ENCODE measurements around the gene IPO5. TPM values are rescaled to one million over a fixed set of nuclear protein-coding genes. Genes with fewer than 3 reads are reported as not detected.

Gene IPO5
- total and polyA plus RNA-seq, 2 of the 4 experiments (the other 2 are of a cell fraction) = 89.2 to 270 TPM

- BruUV-seq (replicated peaks) = no TSS peak
- Histone ChIP-seq H2AFZ (replicated peaks; ENCODE audit: low read length, poor library complexity) (no peak overlapping the region), H2BK5ac (ENCODE audit: low read depth, low read length, poor library complexity, severe bottlenecking) (peak overlapping the region; percentile 78), H4K91ac (ENCODE audit: insufficient read depth, low read depth, low read length) (no peak overlapping the region), H3K23ac (ENCODE audit: low read depth, low read length) (no peak overlapping the region), H2BK20ac (ENCODE audit: low read depth, low read length) (no peak overlapping the region), H3K18ac (ENCODE audit: low read depth, low read length) (no peak overlapping the region), H3K9me3 (ENCODE audit: control insufficient read depth, insufficient read depth, low read length) (no peaks in the 10 kb centered on the region), H3K9ac (ENCODE audit: low read depth, low read length) (no peak overlapping the region), H4K20me1 (ENCODE audit: insufficient read depth, low read length) (peaks cover 7% of the 10 kb centered on the region), H3K4ac (ENCODE audit: low read depth, low read length) (no peak overlapping the region), H3K36me3 (ENCODE audit: control insufficient read depth, insufficient read depth, low read length) (peaks cover 3% of the 10 kb centered on the region; the same call in 1 of the 2 replicates), H3K56ac (ENCODE audit: extremely low read depth, insufficient read depth, low read length) (no peak overlapping the region), H3K79me1 (ENCODE audit: low read depth in 1 of 2, low read length in 2 of 2) (peaks cover 5 to 26% of the 10 kb centered on the region in 2 experiments), H2BK15ac (ENCODE audit: low read depth, low read length) (no peak overlapping the region), H4K8ac (ENCODE audit: low read depth in 2 of 2, low read length in 2 of 2) (no peak overlapping the region), H3K4me3 (ENCODE audit: insufficient read depth, low read depth, low read length) (no peak overlapping the region), H3K4me1 (ENCODE audit: control insufficient read depth, insufficient read depth, low read length) (peaks cover 6% of the 10 kb centered on the region), H4K5ac (ENCODE audit: low read depth, low read length) (no peak overlapping the region), H3K9me1 (ENCODE audit: insufficient read depth, low read length) (peaks cover 5% of the 10 kb centered on the region; the same call in 1 of the 2 replicates), H2AK9ac (replicated peaks; ENCODE audit: low read depth, low read length, poor library complexity) (no peak overlapping the region), H3K4me2 (ENCODE audit: low read depth, low read length) (peak overlapping the region; percentile 98), H3K27me3 (ENCODE audit: control insufficient read depth, insufficient read depth, low read length) (no peaks in the 10 kb centered on the region), H3K14ac (replicated peaks; ENCODE audit: low read depth, low read length) (no peak overlapping the region), H3K27ac (ENCODE audit: insufficient read depth, low read length) (no peak overlapping the region; the same call in 1 of the 2 replicates), H2BK120ac (ENCODE audit: low read depth, low read length) (no peak overlapping the region; the same call in 1 of the 2 replicates), H2AK5ac (ENCODE audit: low read depth, low read length) (no peak overlapping the region)
- ATAC-seq (ENCODE audit: low read depth) (no peak), DNase-seq (peak; percentile 28)
- TF ChIP-seq RCOR1 (IDR thresholded peaks at IDR 0.05; ENCODE audit: insufficient replicate concordance, low read length) (no peak), MAFK (IDR thresholded peaks at IDR 0.05; ENCODE audit: low read depth, low read length) (no peak; the same call in 1 of the 2 replicates)
- TF ChIP-seq, protein P1, sequence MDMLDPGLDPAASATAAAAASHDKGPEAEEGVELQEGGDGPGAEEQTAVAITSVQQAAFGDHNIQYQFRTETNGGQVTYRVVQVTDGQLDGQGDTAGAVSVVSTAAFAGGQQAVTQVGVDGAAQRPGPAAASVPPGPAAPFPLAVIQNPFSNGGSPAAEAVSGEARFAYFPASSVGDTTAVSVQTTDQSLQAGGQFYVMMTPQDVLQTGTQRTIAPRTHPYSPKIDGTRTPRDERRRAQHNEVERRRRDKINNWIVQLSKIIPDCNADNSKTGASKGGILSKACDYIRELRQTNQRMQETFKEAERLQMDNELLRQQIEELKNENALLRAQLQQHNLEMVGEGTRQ (IDR thresholded peaks at IDR 0.05; ENCODE audit: low read depth, low read length) = no peak
- intact Hi-C loops (cut with micrococcal nuclease) = loop anchor here (10.0 kb wide), 1 partner anchor 94 kb away; no protein-coding TSS in a partner anchor
- in situ Hi-C loops (cut with MboI; ENCODE audit: low sequenced_read_pairs) = no loop called here
- ChIA-PET POLR2A (ENCODE audit: unreplicated experiment) (no interaction called here), CTCF (interaction anchor here (0.7 kb wide), 1 partner anchor 101 kb away, joined by 3 read pairs; no protein-coding TSS in a partner anchor)
- no CpG with 5 or more reads among the region's 5 CpGs for WGBS, 2 experiments (ENCODE audit: extremely low coverage in 2 of 2, insufficient read length in 1 of 2)
- dilution Hi-C loops (cut with HindIII; ENCODE audit: low sequenced_read_pairs, unreplicated experiment) = no loop called here
Measured at GRCh38 chr13:97979051-97979450, 25.6 kb downstream of the IPO5 start.

All from IMR-90 (cell line).